Measurements from ENCODE around the gene SIRT2. TPM values are rescaled to one million over a fixed set of nuclear protein-coding genes. Genes with fewer than 3 reads are reported as not detected.

The SIRT2 gene
- total RNA-seq, 1 experiment from 2014 or later = 8.4 TPM

DNA sequence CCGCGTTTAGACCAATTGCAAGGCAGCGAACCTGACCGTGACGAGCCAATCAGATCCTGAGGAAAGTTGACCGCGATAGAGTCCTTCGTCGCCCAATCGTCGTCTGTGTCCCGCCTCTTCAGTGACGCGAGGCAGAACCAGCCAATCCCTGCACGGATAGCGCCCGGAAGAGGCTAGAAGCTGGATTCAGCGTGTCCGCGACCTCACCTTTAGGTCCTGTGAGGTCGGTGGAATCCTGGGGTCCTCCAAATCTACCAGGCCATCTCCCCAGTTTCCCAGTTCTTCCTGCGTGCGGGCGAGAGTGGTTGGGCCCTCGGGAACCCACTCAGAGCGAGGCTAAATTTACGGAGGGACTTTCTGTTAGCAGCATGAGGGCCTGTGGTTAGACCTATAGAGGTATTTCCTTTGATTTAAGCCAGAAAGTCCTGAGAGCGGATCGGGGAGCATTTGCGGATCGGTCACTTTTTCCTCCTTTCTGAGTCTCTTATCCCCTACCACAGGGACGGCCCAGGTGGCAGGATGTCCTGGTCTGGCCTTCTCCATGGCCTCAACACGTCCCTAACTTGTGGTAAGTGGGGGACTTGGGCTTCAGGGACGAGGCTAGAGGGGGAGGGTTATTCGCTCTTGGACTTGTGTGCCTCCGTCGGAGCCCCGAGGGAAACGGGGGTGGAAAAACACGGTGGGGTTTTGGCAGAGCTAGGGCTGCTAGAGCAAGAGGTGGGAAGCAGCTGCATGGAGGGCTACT, 31.5 kb upstream of the SIRT2 start, which contains the start of gene MRPS12:
TSS of gene MRPS12 (plus strand) at position 169 of the 745 bp plus-strand sequence. CDS start at position 520, 351 bp downstream.
- Histone ChIP-seq H3K9me3 (ENCODE audit: control insufficient read depth, low read depth, low read length) (peaks cover 20% of the 10 kb centered on the region), H2BK20ac (ENCODE audit: low read depth, low read length, poor library complexity, severe bottlenecking) (no peak within 1 kb of the TSS), H4K5ac (ENCODE audit: insufficient read length, low read depth, low read length) (peak within 1 kb of the TSS; percentile 86), H3K9ac (ENCODE audit: extremely low read depth, insufficient read length, low read length) (peak within 1 kb of the TSS; percentile 96), H4K8ac (replicated peaks; ENCODE audit: insufficient read length, low read depth, low read length) (peak within 1 kb of the TSS; percentile 12), H3K79me1 (ENCODE audit: insufficient read depth, low read depth, low read length, poor library complexity, severe bottlenecking) (peaks cover 2% of the 10 kb centered on the region), H3K18ac (ENCODE audit: insufficient read length, low read depth, low read length) (peak within 1 kb of the TSS; percentile 99), H3K23me2 (ENCODE audit: insufficient read length, low read depth, low read length, poor library complexity, severe bottlenecking) (peaks cover 10% of the 10 kb centered on the region), H2AK5ac (ENCODE audit: insufficient read length, low read length) (no peak within 1 kb of the TSS), H2BK120ac (ENCODE audit: low read depth, low read length, poor library complexity, severe bottlenecking) (peak within 1 kb of the TSS; percentile 91), H3K4me1 (ENCODE audit: insufficient read depth, low read length) (no peaks in the 10 kb centered on the region), H3K4ac (ENCODE audit: low read depth, low read length) (no peak within 1 kb of the TSS), H4K91ac (ENCODE audit: insufficient read length, low read depth, low read length) (no peak within 1 kb of the TSS), H3K27ac (ENCODE audit: insufficient read length, low read depth, low read length) (peak within 1 kb of the TSS; percentile 42), H2BK15ac (ENCODE audit: low read depth, low read length) (no peak within 1 kb of the TSS), H3K79me2 (ENCODE audit: insufficient read depth, low read length) (peaks cover 11% of the 10 kb centered on the region; the same call in 1 of the 2 replicates), H2BK5ac (ENCODE audit: insufficient read length, low read length) (peak within 1 kb of the TSS; percentile 41), H3K56ac (ENCODE audit: insufficient read length, low read depth, low read length) (no peak within 1 kb of the TSS), H2BK12ac (ENCODE audit: insufficient read length, low read depth, low read length) (no peak within 1 kb of the TSS), H3K14ac (ENCODE audit: insufficient read depth, low read length) (peak within 1 kb of the TSS; percentile 99), H3K23ac (ENCODE audit: insufficient read length, low read depth, low read length) (no peak within 1 kb of the TSS), H4K20me1 (ENCODE audit: control insufficient read depth, insufficient read depth, insufficient read length) (no peaks in the 10 kb centered on the region), H3T11ph (ENCODE audit: low read length) (no peak within 1 kb of the TSS), H2AFZ (ENCODE audit: low read length) (no peak within 1 kb of the TSS), H3K4me2 (ENCODE audit: insufficient read depth, insufficient read length, low read length) (peak within 1 kb of the TSS; percentile 100), H3K27me3 (ENCODE audit: insufficient read depth, low read length) (no peaks in the 10 kb centered on the region)
- Mint-ChIP-seq H3K27ac (peak within 1 kb of the TSS; percentile 99), H3K4me3 (peak within 1 kb of the TSS; percentile 98 to 99), H3K27me3 (ENCODE audit: low read depth) (peaks cover 4% of the 10 kb centered on the region), H3K36me3 (ENCODE audit: insufficient read depth in 1 of 3, low read depth in 3 of 3) (peaks cover 52 to 61% (median 57%) of the 10 kb centered on the region in 3 experiments), H3K4me1 (peaks cover 8 to 14% of the 10 kb centered on the region in 2 experiments), H3K9me3 (peaks cover 27 to 28% of the 10 kb centered on the region in 2 experiments)
- peak; percentile 99 for DNase-seq
- no CpG with 5 or more reads among the region's 40 CpGs for WGBS (ENCODE audit: extremely low coverage, insufficient read length, low lambda C conversion rate)
- TF ChIP-seq, protein P1, sequence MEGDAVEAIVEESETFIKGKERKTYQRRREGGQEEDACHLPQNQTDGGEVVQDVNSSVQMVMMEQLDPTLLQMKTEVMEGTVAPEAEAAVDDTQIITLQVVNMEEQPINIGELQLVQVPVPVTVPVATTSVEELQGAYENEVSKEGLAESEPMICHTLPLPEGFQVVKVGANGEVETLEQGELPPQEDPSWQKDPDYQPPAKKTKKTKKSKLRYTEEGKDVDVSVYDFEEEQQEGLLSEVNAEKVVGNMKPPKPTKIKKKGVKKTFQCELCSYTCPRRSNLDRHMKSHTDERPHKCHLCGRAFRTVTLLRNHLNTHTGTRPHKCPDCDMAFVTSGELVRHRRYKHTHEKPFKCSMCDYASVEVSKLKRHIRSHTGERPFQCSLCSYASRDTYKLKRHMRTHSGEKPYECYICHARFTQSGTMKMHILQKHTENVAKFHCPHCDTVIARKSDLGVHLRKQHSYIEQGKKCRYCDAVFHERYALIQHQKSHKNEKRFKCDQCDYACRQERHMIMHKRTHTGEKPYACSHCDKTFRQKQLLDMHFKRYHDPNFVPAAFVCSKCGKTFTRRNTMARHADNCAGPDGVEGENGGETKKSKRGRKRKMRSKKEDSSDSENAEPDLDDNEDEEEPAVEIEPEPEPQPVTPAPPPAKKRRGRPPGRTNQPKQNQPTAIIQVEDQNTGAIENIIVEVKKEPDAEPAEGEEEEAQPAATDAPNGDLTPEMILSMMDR (conservative IDR thresholded peaks at IDR 0.05) = no peak

Data from H9 (cell line).